GM12892 (cell line): ENCODE measurements around the gene DEFB131B.
"Not testable (repeated sequence)": the region's sequence is repeated elsewhere in the genome, so short reads cannot be mapped to it uniquely, and the experiment has no call there.

Experiments
- POLR2A ChIP-seq: IDR thresholded peaks from 2 replicates; pipeline ENCODE4 v1.6.1; 2011; ENCODE audit warnings: low read depth, low read length, control low read depth
- POLR2AphosphoS5 ChIP-seq: IDR thresholded peaks from 2 replicates; pipeline ENCODE4 v1.6.1; 2011; ENCODE audit warnings: low read depth, low read length, control low read depth
- TAF1 ChIP-seq: IDR thresholded peaks from 2 replicates; pipeline ENCODE4 v1.6.1; 2011; ENCODE audit warnings: low read depth, mild to moderate bottlenecking, control low read depth, low read length, borderline replicate concordance

GRCh38 chr11:71869931-71870330 is 8.3 kb upstream of the DEFB131B start:
- TF ChIP-seq POLR2A, TAF1, POLR2AphosphoS5: not testable (repeated sequence)
